Duodenal mucosa (tissue), 2 donors: ENCODE measurements around the gene PAQR7.
"Not testable (repeated sequence)": the region's sequence is repeated elsewhere in the genome, so short reads cannot be mapped to it uniquely, and the experiment has no call there.

Experiments
- H3K27ac ChIP-seq: one replicate; pipeline ENCODE4 v1.7.0; 2013; ENCODE audit warnings: low read depth, low read length
- H3K27me3 ChIP-seq, 2 donors: one replicate each; pipeline ENCODE4 v1.7.0; 2013; ENCODE audit warnings: low read length in 2 of 2, control low read depth in 1 of 2; ENCODE audit not compliant: insufficient read depth in 2 of 2, control insufficient read depth in 1 of 2
- H3K36me3 ChIP-seq, 2 donors: one replicate each; pipeline ENCODE4 v1.7.0; 2013; ENCODE audit warnings: low read length in 2 of 2, control low read depth in 1 of 2; ENCODE audit not compliant: insufficient read depth in 2 of 2, control insufficient read depth in 1 of 2
- H3K4me1 ChIP-seq, 2 donors: one replicate each; pipeline ENCODE4 v1.7.0; 2013; ENCODE audit warnings: low read length in 2 of 2, control low read depth in 1 of 2; ENCODE audit not compliant: insufficient read depth in 2 of 2, control insufficient read depth in 1 of 2
- H3K4me3 ChIP-seq, 2 donors: one replicate each; pipeline ENCODE4 v1.7.0; 2013; ENCODE audit warnings: low read length in 2 of 2, low read depth in 1 of 2
- H3K9ac ChIP-seq, 2 donors: one replicate each; pipeline ENCODE4 v1.7.0; 2013; ENCODE audit warnings: low read length in 2 of 2, low read depth in 1 of 2
- H3K9me3 ChIP-seq, 2 donors: one replicate each; pipeline ENCODE4 v1.7.0; 2013; ENCODE audit warnings: low read length in 2 of 2, control low read depth in 1 of 2; ENCODE audit not compliant: control insufficient read depth in 1 of 2

PAQR7 gene

DNA sequence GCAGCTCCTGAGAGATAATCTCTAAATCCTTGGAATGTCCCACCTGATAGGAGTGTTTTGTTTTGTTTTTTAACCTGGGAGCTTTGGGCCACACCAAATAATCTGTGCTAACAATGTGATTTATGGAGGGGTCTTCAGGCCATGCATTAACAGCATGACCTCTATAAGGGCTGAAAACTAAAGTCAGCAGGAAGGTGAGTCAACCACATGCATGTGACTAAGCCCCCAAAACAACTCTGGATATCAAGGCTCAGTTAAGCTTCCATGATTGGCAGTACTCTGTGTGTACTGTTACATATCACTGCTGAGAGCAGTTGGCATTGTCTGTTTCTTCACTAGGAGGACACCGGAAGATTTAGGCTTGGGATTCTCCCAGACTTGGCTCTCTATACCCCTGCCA lies 27.0 kb downstream of the PAQR7 start:
- Histone ChIP-seq H3K27ac (no peak overlapping the region), H3K36me3 (no peaks in the 10 kb centered on the region), H3K27me3 (no peaks in the 10 kb centered on the region), H3K9me3 (no peaks in the 10 kb centered on the region), H3K9ac (no peak overlapping the region), H3K4me1 (no peaks in the 10 kb centered on the region), H3K4me3 (no peak overlapping the region)

DNA sequence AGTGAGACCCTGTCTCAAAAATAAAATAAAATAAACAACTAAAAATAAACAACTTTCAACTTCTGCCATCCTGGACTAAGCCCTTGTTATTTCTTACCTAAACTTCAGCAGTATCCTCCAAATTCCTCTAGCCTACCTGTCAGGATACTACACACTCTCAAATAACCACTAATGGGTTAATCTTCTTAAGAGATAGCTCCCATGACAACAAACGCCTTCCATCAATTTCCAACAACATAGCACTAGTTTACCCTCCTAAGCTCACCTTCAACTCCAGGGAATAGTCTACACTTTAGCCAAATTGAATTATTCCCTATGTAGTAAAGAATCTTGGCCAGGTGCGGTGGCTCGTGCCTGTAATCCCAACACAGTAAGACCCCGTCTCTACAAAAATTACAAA lies 27.6 kb downstream of the PAQR7 start:
- Histone ChIP-seq H3K36me3 (no peaks in the 10 kb centered on the region), H3K27ac (no peak overlapping the region), H3K4me1 (no peaks in the 10 kb centered on the region), H3K27me3 (no peaks in the 10 kb centered on the region), H3K9me3 (no peaks in the 10 kb centered on the region), H3K9ac (no peak overlapping the region), H3K4me3 (no peak overlapping the region)

DNA sequence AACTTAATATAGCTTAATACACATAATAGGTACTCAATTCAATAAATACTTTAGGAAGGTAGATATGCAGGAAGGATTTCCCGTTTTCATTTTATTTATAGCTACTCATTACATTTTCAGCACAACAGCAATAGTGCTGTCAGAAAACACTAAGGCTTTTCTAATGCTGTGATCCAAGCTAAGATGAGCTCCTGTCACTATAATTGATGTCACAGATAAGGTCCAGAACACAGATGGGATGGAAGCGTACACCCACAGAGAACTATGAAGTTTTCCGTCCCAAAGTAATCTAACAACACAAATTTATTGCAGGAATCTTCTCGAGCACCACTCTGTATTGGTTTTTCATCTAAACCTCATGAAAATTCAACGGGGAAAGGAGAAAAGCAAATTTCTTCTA lies 29.8 kb downstream of the PAQR7 start:
- H3K9ac ChIP-seq = no peak overlapping the region
- H3K36me3 ChIP-seq = no peaks in the 10 kb centered on the region
- no peaks in the 10 kb centered on the region for H3K27me3 ChIP-seq
- H3K9me3 ChIP-seq = no peaks in the 10 kb centered on the region
- H3K4me1 ChIP-seq = no peaks in the 10 kb centered on the region
- H3K27ac ChIP-seq = no peak overlapping the region
- H3K4me3 ChIP-seq = no peak overlapping the region

DNA sequence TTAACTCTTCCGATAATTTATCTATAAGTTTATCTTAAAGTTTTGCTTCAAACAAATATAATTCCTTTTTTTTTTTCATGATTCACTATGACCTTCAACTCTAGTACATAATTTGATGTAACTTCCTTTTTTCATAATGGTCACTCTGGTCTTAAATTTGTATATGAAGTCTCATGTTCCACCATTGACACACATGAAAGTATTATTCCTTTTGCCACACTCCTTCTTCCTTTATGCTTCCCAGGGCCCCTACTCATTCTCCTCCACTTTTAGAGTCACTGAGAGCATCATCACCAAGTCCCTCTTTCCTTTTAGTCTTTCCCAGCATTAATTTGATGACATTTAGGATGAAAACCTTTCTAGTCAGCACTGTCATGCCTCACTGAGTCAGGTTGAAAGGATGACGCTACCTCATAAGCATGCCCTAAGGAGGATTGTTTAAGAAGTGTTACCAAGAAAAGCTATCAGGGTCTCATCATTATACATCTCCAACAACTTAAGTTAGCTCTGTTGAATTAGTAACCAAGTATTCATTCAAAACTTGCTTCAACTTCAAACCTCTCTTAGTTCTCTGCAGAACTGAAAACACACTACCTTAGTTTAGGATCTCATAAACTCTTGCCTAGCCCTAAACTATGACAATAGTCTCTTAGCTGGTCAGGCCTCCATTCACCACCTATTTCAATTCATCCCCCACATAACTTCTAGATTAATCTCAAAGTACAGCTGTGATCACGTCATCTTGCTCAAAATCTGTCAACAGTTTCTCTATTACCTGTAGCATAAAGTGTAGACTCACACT lies 30.8 kb downstream of the PAQR7 start:
- Histone ChIP-seq H3K4me3 (no peak overlapping the region), H3K36me3 (no peaks in the 10 kb centered on the region), H3K4me1 (no peaks in the 10 kb centered on the region), H3K9me3 (no peaks in the 10 kb centered on the region), H3K27me3 (no peaks in the 10 kb centered on the region), H3K9ac (no peak overlapping the region), H3K27ac (no peak overlapping the region)

DNA sequence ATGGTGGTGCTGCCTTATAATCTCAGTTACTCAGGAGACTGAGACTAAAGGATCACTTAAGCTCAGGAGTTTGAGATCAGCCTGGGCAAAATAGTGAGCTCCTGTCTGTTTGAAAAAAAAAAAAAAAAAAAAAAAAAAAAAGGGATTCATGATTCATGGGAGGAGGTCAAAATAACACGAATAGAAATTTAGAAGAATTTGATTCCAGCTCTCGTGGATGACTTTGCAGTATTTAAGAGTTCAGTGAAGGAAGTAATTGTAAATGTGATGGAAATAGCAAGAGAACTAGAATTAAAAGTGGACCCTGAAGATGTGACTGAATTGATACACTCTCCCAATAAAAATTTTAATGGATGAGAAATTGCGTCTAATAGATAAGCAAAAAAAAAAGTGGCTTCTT lies 32.0 kb downstream of the PAQR7 start:
- Histone ChIP-seq H3K9me3 (no peaks in the 10 kb centered on the region), H3K36me3 (no peaks in the 10 kb centered on the region), H3K9ac (no peak overlapping the region), H3K4me1 (no peaks in the 10 kb centered on the region), H3K27ac (no peak overlapping the region), H3K27me3 (no peaks in the 10 kb centered on the region), H3K4me3 (no peak overlapping the region)

DNA sequence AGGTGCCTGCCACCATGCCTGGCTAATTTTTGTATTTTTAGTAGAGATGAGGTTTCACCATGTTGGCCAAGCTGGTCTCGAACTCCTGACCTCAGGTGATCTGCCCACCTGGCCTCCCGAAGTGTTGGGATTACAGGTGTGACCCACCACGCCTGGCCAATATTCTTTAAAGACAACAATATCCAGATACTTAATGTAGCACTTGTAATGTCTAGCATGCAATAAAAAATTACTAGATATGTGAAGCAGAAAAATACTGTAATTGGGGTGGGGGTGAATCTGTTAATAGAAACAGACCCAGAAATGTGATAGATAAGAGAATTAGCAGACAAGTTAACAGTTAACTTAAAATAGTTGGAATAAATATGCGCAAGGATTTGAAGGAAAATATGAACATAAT lies 35.7 kb downstream of the PAQR7 start:
- H3K9ac ChIP-seq, H3K4me3 ChIP-seq, H3K27ac ChIP-seq, H3K9me3 ChIP-seq, H3K36me3 ChIP-seq, H3K4me1 ChIP-seq, H3K27me3 ChIP-seq: not testable (repeated sequence)

DNA sequence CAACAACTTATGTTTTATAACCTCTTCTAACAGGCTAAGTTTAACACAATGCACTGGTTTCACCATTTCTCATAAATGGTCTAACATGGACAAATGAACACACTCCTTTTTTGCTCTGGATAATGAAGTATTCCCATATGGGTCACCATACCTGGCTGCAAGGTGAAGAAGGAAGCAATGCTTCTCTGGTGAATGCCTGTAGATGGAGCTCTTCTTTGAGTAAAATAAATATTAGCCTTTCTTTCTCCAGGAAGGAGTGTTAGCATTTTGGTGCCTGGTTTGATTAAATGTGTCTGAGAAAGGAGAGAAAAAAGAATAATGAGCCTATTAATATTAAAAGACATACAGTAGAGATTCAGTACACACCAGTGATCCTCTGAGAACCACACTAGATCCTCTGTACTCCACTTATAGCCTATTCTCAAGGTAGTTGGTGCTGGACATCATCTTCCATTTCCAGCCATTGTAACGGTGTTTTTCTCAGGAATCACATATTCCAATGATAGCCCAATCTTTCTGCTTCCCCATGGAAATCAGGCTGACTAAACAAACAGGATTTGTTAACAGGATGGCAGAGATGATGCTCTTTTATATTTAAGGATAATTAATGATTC lies 38.1 kb downstream of the PAQR7 start:
- H3K36me3 ChIP-seq = peaks cover 0 to 11% of the 10 kb centered on the region in 2 donors
- H3K4me3 ChIP-seq = no peak overlapping the region
- no peak overlapping the region for H3K27ac ChIP-seq
- H3K27me3 ChIP-seq = no peaks in the 10 kb centered on the region
- no peak overlapping the region for H3K9ac ChIP-seq
- no peaks in the 10 kb centered on the region for H3K9me3 ChIP-seq
- H3K4me1 ChIP-seq = peaks cover 3 to 14% of the 10 kb centered on the region in 2 donors

DNA sequence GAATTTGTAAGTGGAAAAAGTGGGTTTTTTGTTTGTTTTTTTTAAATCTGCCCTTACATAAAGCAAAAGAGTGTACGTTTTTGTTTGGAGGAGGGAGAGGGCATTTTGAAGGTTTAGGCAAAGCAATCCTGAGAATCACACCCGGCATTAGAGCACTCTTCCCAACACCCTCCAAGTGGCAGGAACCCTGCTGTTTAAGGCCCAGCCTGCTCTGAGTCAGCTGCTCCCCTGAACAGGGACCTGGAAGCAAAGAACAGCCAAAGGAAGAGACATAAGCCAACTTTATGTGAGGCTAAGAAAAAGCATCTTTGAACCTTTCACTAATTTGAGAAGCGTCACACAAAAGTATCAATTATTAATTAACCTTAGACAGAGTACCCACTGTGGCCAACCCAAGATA lies 38.8 kb downstream of the PAQR7 start:
- no peak overlapping the region for H3K27ac ChIP-seq
- no peaks in the 10 kb centered on the region for H3K9me3 ChIP-seq
- peaks cover 10 to 20% of the 10 kb centered on the region in 2 donors for H3K4me1 ChIP-seq

DNA sequence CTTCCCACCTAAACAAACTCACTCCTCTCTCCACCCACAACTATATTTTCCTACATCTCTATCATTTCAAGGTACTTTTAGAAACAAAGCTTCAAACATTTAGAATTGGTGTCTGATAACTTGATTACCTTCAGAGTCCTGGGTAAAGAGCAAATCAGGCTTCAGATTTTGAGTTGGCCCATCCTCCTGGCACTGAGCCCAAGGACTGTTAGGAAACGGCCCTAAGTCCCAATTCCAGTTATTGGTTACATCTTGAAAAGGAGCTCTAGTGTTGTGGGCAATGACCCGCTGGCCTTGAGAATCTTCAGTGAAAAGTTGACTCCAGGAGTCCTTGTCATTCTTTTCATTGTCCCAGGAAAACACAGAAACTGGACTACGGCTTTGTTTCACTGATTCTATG lies 40.6 kb downstream of the PAQR7 start:
- Histone ChIP-seq H3K9me3 (no peaks in the 10 kb centered on the region), H3K27me3 (no peaks in the 10 kb centered on the region), H3K36me3 (peaks cover 11 to 35% of the 10 kb centered on the region in 2 donors), H3K27ac (no peak overlapping the region), H3K4me3 (no peak overlapping the region), H3K9ac (no peak overlapping the region), H3K4me1 (peaks cover 24 to 28% of the 10 kb centered on the region in 2 donors)

More for the DNA sequence above, 38.8 kb downstream of the PAQR7 start:
- peaks cover 0 to 18% of the 10 kb centered on the region in 2 donors for H3K36me3 ChIP-seq
- no peaks in the 10 kb centered on the region for H3K27me3 ChIP-seq
- no peak overlapping the region for H3K4me3 ChIP-seq
- no peak overlapping the region for H3K9ac ChIP-seq

DNA sequence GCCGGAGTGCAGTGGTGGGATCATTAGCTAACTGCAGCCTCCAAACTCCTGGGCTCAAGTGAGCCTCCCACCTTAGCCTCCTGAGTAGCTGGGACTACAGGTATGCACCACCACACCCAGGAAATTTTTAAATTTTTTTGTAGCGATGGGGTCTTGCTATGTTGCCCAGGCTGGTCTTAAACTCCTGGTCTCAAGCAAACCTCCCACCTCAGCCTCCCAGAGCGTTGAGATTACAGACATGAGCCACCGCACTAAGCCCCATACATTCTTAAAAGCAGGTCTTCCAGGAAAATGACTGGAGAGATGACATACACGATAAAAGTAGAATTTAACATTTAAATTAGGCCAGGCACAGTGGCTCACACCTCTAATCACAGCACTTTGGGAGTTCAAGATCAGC lies 42.4 kb downstream of the PAQR7 start:
- Histone ChIP-seq H3K27me3 (no peaks in the 10 kb centered on the region), H3K4me1 (peaks cover 24 to 28% of the 10 kb centered on the region in 2 donors), H3K9ac (no peak overlapping the region), H3K36me3 (peaks cover 20 to 52% of the 10 kb centered on the region in 2 donors), H3K9me3 (no peaks in the 10 kb centered on the region), H3K4me3 (no peak overlapping the region), H3K27ac (no peak overlapping the region)
